A673 (cell line): ENCODE data around the gene CD200R1L. TPM values are rescaled to one million over a fixed set of nuclear protein-coding genes. Genes with fewer than 3 reads are reported as not detected.

ENCODE experiments used
- BruUV-seq: library from RNA; stranded (reverse); fragments of 400-500 nt; replicated peaks from 2 replicates; lab custom pipeline; 2021; lab: Mats Ljungman, UMichigan
- CTCF ChIA-PET: fragments of 300-600 bp; sonication (Branson Sonifier 250); formaldehyde crosslinking; loops from one replicate; lab custom pipeline; 2022; ENCODE audit warnings: antibody characterized with exemption; lab: Charles Lee
- POLR2A ChIA-PET: fragments of 300-600 bp; sonication (Branson Sonifier 250); formaldehyde crosslinking; loops from one replicate; lab custom pipeline; 2022; ENCODE audit warnings: antibody characterized with exemption; ENCODE audit not compliant: low non-redundant PET; lab: Charles Lee
- DNase-seq: peaks from one replicate; pipeline ENCODE4 v3.0.0-alpha.2; 2015; ENCODE audit warnings: low spot score
- H3K27ac ChIP-seq: fragments of 200-600 bp; sonication (generic); 2 replicates; pipeline ENCODE4 v1.5.1; 2016; ENCODE audit warnings: mixed run types, low read depth, mild to moderate bottlenecking, mixed read lengths, antibody characterized with exemption, low read length; ENCODE audit not compliant: poor library complexity, severe bottlenecking
- H3K27me3 ChIP-seq: fragments of 200-600 bp; sonication (generic); replicated peaks from 2 replicates; pipeline ENCODE4 v1.6.1; 2017; ENCODE audit warnings: mixed run types, low read depth, mild to moderate bottlenecking, mixed read lengths, antibody characterized with exemption, low read length; ENCODE audit not compliant: insufficient read depth, poor library complexity
- H3K36me3 ChIP-seq: fragments of 200-600 bp; sonication (generic); 2 replicates; pipeline ENCODE4 v1.6.1; 2016; ENCODE audit warnings: mixed run types, mild to moderate bottlenecking, mixed read lengths, antibody characterized with exemption, low read length; ENCODE audit not compliant: insufficient read depth, poor library complexity, severe bottlenecking
- H3K4me1 ChIP-seq: fragments of 200-600 bp; sonication (generic); 2 replicates; pipeline ENCODE4 v1.6.1; 2017; ENCODE audit warnings: mixed run types, mild to moderate bottlenecking, mixed read lengths, antibody characterized with exemption, low read length; ENCODE audit not compliant: insufficient read depth, poor library complexity, severe bottlenecking
- H3K4me3 ChIP-seq: fragments of 200-600 bp; sonication (generic); 2 replicates; pipeline ENCODE4 v1.5.1; 2016; ENCODE audit warnings: low read depth, mixed run types, mild to moderate bottlenecking, mixed read lengths, low read length; ENCODE audit not compliant: poor library complexity, severe bottlenecking
- H3K9me3 ChIP-seq: fragments of 200-600 bp; sonication (generic); 2 replicates; pipeline ENCODE4 v1.6.1; 2016; ENCODE audit warnings: mixed run types, low read depth, mild to moderate bottlenecking, mixed read lengths, antibody characterized with exemption, low read length; ENCODE audit not compliant: poor library complexity, severe bottlenecking
- EZH2 ChIP-seq: fragments of 200-600 bp; sonication (generic); IDR thresholded peaks from 2 replicates; pipeline ENCODE4 v1.6.1; 2017; ENCODE audit warnings: borderline replicate concordance, low read depth, mild to moderate bottlenecking, mixed read lengths, antibody characterized with exemption, low read length; ENCODE audit not compliant: poor library complexity, severe bottlenecking
- intact Hi-C: fragments of 100-400 bp; cut with micrococcal nuclease; formaldehyde crosslinking; loops from one replicate; pipeline ENCODE4 v1.10.0; 2022; ENCODE audit not compliant: unreplicated experiment
- total RNA-seq: library from RNA; stranded (reverse); gene quantifications from 2 replicates; pipeline ENCODE4 v1.2.3, GENCODE V29; 2021
- TF ChIP-seq, protein P1 (sequence below): fragments of 300-800, 200-600 bp; sonication (generic); conservative IDR thresholded peaks from 2 replicates; pipeline ENCODE4 v1.5.1; 2017; ENCODE audit warnings: low read depth, mild to moderate bottlenecking, antibody characterized with exemption, low read length, moderate library complexity, mixed read lengths

Gene CD200R1L
- total RNA-seq, 1 experiment from 2014 or later, result not detected

DNA sequence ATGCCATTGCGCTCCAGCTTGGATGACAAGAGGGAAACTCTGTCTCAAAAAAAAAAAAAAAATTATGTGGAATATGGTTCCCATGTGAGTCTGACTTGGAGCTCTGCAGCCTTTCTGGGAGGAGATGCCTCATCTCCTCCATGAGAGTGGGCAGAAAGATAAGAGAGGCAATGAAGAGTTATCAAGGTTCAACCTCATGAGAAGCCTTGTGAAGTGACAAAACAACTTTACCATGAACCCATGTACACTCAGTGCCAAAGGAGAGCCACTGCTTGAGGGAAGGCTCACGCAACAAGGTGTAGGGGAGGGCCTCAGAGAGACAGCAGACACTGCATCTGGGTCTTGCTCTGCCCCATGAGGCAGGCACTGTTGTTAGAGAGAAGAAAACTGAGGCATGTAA is 75.7 kb downstream of the CD200R1L start:
- CTCF ChIA-PET, result no interaction called here
- intact Hi-C loops, result no loop called here

GRCh38 chr3:112770032-112770626 is 76.5 kb downstream of the CD200R1L start:
- no peaks in the 10 kb centered on the region for H3K9me3 ChIP-seq
- intact Hi-C loops, result no loop called here

More for the DNA sequence above, 75.7 kb downstream of the CD200R1L start:
- POLR2A ChIA-PET, result interaction anchor here (0.6 kb wide), 1 partner anchor 11 kb away, joined by 3 read pairs; no protein-coding TSS in a partner anchor
- no TSS peak for BruUV-seq
- no peak for TF ChIP-seq EZH2
- TF ChIP-seq, protein P1, sequence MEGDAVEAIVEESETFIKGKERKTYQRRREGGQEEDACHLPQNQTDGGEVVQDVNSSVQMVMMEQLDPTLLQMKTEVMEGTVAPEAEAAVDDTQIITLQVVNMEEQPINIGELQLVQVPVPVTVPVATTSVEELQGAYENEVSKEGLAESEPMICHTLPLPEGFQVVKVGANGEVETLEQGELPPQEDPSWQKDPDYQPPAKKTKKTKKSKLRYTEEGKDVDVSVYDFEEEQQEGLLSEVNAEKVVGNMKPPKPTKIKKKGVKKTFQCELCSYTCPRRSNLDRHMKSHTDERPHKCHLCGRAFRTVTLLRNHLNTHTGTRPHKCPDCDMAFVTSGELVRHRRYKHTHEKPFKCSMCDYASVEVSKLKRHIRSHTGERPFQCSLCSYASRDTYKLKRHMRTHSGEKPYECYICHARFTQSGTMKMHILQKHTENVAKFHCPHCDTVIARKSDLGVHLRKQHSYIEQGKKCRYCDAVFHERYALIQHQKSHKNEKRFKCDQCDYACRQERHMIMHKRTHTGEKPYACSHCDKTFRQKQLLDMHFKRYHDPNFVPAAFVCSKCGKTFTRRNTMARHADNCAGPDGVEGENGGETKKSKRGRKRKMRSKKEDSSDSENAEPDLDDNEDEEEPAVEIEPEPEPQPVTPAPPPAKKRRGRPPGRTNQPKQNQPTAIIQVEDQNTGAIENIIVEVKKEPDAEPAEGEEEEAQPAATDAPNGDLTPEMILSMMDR, result no peak
- Histone ChIP-seq H3K27ac (no peak overlapping the region), H3K4me1 (no peaks in the 10 kb centered on the region), H3K9me3 (no peaks in the 10 kb centered on the region), H3K4me3 (no peak overlapping the region), H3K27me3 (no peaks in the 10 kb centered on the region), H3K36me3 (no peaks in the 10 kb centered on the region)
- DNase-seq, result no peak

DNA sequence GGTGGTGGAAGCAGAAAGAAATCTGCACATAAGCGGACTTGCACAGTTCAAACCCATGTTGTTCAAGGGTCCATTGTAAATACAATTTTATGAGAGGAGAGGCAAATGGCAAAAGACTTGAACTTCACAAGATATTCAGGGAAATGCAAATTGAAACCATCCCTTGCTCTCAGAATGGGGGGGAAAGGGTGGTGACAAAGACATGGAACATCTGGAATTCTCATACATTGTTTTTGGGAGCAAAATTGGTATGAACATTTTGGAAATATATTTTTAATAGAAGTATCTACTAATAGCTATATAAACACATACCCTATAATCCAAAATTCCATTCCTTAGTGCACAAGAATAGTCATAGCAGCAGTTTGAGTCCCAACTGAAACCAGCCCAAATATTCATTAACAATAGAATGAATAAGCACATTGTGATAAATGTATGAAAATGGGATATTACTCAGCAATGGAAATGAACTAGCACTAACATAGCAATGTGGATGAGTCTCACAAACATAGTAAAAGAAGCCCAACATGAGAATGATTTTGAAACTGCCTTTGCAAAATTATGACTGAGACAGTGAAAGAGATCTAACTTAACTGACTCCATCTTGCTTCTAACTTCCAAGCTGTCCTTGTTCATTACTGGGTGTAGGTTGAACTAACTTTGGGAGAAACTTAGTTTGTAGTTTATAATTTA is 77.2 kb downstream of the CD200R1L start:
- Histone ChIP-seq H3K9me3 (no peaks in the 10 kb centered on the region), H3K27ac (no peak overlapping the region), H3K27me3 (no peaks in the 10 kb centered on the region), H3K4me3 (no peak overlapping the region), H3K36me3 (no peaks in the 10 kb centered on the region), H3K4me1 (no peaks in the 10 kb centered on the region)
- intact Hi-C loops, result no loop called here
- no peak for DNase-seq
- ChIA-PET CTCF (no interaction called here), POLR2A (no interaction called here)
- TF ChIP-seq, protein P1, result no peak
- no peak for TF ChIP-seq EZH2
- BruUV-seq, result no TSS peak

More at GRCh38 chr3:112770032-112770626, 76.5 kb downstream of the CD200R1L start:
- no peak overlapping the region for H3K27ac ChIP-seq
- POLR2A ChIA-PET, result no interaction called here
- CTCF ChIA-PET, result no interaction called here
- H3K27me3 ChIP-seq, result no peaks in the 10 kb centered on the region
- H3K4me1 ChIP-seq, result no peaks in the 10 kb centered on the region
- H3K4me3 ChIP-seq, result no peak overlapping the region
- BruUV-seq, result no TSS peak
- no peak for TF ChIP-seq EZH2
- TF ChIP-seq, protein P1, result no peak
- peak; percentile 80 for DNase-seq
- no peaks in the 10 kb centered on the region for H3K36me3 ChIP-seq
